Body of pancreas (tissue), 4 donors: ENCODE results near the gene MTERF4. TPM values are rescaled to one million over a fixed set of nuclear protein-coding genes. Genes with fewer than 3 reads are reported as not detected.
A peak's percentile ranks its signal among the peaks of the same experiment; 100 is the strongest.

Source experiments
- ATAC-seq: fragments of 150-250 bp; one replicate; pipeline ENCODE4 v1.9.1; 2016
- DNase-seq, 4 donors: peaks; one replicate each; pipeline ENCODE4 v3.0.0-alpha.2; 2019
- H3K27ac ChIP-seq, 4 donors: fragments of 200-600 bp; sonication (generic); 1 replicate in 3 of 4; 2 replicates in 1 of 4; pipeline versions ENCODE4 v1.5.1 to v1.6.1; 2016 to 2019; ENCODE audit warnings: mild to moderate bottlenecking in 1 of 4, mixed read lengths in 1 of 4, moderate library complexity in 1 of 4
- H3K27me3 ChIP-seq, 2 donors: fragments of 200-600 bp; sonication (generic); one replicate each; pipeline ENCODE4 v1.6.0; 2016; ENCODE audit warnings: mild to moderate bottlenecking in 1 of 2
- H3K36me3 ChIP-seq, 2 donors: fragments of 200-600 bp; sonication (generic); replicated peaks in 1 of 2; 2 replicates each; pipeline ENCODE4 v1.5.1; 2016; ENCODE audit warnings: low read depth in 2 of 2; ENCODE audit not compliant: insufficient read depth in 1 of 2
- H3K4me1 ChIP-seq: fragments of 200-600 bp; sonication (generic); one replicate; pipeline ENCODE4 v1.6.0; 2016
- H3K4me3 ChIP-seq, 2 donors: fragments of 200-600 bp; sonication (generic); 1 replicate in 1 of 2; 2 replicates in 1 of 2; pipeline ENCODE4 v1.5.1; 2016 to 2019
- H3K9me3 ChIP-seq, 3 donors: fragments of 200-600 bp; sonication (generic); 1 replicate in 2 of 3; 2 replicates in 1 of 3; pipeline ENCODE4 v1.5.1; 2016
- CTCF ChIP-seq, 7 experiments: fragments of 450-650 bp in 4 of 7; fragments of 200-600 bp in 3 of 7; sonication (generic) in 3 of 7; IDR thresholded peaks; one replicate each; pipeline ENCODE4 v1.5.1; 2016 to 2019; ENCODE audit warnings: antibody characterized with exemption in 7 of 7
- POLR2A ChIP-seq, 3 donors: fragments of 450-650 bp; IDR thresholded peaks; one replicate each; pipeline ENCODE4 v1.6.1; 2016; ENCODE audit warnings: antibody characterized with exemption in 3 of 3, mild to moderate bottlenecking in 2 of 3
- WGBS, 2 donors: methylation state at CpG; one replicate each; pipeline ENCODE4 v1.1.5; 2017; 5-methylcytosine and 5-hydroxymethylcytosine counted together
- intact Hi-C: fragments of 100-400 bp; cut with DNase I; formaldehyde crosslinking; loops from one replicate; pipeline ENCODE4 v1.15.1; 2023
- total RNA-seq, 2 donors: library from RNA; depleted of rRNA; stranded (reverse); fragments of >200 nt; gene quantifications; one replicate each; pipeline ENCODE4 v1.1.0, GENCODE V29; 2016

MTERF4 gene
- total RNA-seq, 2 donors from 2014 or later: 17.1 to 39.2 TPM

DNA sequence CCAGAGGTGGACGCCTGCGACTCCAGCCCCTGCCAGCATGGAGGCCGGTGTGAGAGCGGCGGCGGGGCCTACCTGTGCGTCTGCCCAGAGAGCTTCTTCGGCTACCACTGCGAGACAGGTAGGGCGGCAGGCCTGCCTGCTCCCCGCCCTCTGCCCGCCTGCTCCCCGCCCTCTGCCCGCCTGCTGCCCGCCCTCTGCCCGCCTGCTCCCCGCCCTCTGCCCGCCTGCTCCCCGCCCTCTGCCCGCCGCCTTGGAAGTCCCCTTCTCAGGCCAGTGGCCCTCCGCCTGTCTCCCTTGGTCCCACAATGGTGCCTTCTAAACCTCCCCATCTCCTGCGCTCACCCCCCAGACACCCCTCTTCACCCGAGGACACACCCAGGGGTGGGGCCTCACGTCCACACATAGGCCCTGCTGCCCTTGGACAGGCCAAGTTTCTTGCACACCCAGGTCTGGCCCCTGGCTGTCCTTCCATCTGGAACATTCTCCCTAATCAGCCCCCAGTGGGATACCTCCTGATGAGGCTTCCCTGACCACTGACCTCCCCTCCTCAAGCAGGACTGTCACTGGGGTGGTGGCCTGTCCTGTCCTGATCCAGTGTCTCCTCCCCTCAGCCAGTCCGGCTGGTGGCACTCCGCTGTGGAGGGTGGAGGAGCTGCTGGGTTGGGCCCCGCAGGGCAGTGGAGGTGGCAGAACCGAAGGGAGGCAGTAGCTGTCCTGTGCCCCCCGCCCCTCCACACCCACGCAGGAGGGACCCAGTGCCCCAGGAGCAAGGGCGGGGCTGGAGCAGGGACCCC is 37.9 kb downstream of the MTERF4 start:
- Histone ChIP-seq H3K27ac (peak overlapping the region in 2 of 4 donors; percentile 58 to 59), H3K27me3 (no peaks in the 10 kb centered on the region), H3K36me3 (no peaks in the 10 kb centered on the region), H3K4me3 (peak overlapping the region in 1 of 2 donors; percentile 0), H3K4me1 (peaks cover 18% of the 10 kb centered on the region), H3K9me3 (no peaks in the 10 kb centered on the region)
- 19 to 33% methylated on average over 10 to 28 of the region's 32 CpGs for WGBS, 2 donors
- ATAC-seq (peak; percentile 86), DNase-seq (peak; percentile 65 to 78 (median 70))
- intact Hi-C loops: no loop called here
- TF ChIP-seq POLR2A (IDR thresholded peaks at IDR 0.05) (peak in 2 of 3 donors; percentile 56 to 74), CTCF (IDR thresholded peaks at IDR 0.05) (no peak)

GRCh38 chr2:241063587-241063986 is 38.5 kb downstream of the MTERF4 start:
- Histone ChIP-seq H3K27ac (peak overlapping the region in 2 of 4 donors; percentile 58 to 59), H3K36me3 (no peaks in the 10 kb centered on the region), H3K4me3 (peak overlapping the region in 1 of 2 donors; percentile 0), H3K9me3 (no peaks in the 10 kb centered on the region), H3K27me3 (no peaks in the 10 kb centered on the region), H3K4me1 (peaks cover 18% of the 10 kb centered on the region)
- DNase-seq (peak in 3 of 4 donors; percentile 21 to 37 (median 33)), ATAC-seq (peak; percentile 43)
- intact Hi-C loops: no loop called here
- 27 to 47% methylated on average over 2 to 8 of the region's 8 CpGs for WGBS, 2 donors
- TF ChIP-seq POLR2A (IDR thresholded peaks at IDR 0.05) (no peak), CTCF (IDR thresholded peaks at IDR 0.05) (peak in 1 of 7 experiments; percentile 31)

DNA sequence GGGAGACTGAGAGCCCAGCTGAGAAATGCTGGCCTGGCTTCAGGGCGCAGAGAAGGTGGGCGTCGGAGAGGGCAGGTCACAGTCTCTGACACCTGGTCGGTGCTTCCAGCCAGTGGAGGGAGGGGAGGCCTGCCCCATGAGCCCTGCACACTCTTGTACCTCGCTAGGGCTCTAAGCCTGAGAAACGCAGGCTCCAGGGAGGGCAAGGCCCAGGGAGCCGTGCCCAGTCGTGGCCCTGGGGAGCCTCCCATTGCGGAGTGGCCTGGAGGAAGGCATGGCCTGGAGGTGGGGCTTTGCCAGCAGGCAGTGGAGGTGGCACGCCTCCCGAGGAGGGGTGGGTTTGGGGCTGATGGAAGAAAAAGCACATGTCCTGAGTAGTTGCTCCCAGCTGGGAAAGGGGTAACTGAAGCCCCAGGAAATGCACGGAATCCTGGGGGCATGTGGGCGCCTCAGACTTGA is 39.0 kb downstream of the MTERF4 start:
- 46 to 49% methylated on average over 8 to 13 of the region's 13 CpGs for WGBS, 2 donors
- Histone ChIP-seq H3K27me3 (no peaks in the 10 kb centered on the region), H3K4me3 (no peak overlapping the region), H3K4me1 (peaks cover 18% of the 10 kb centered on the region), H3K27ac (peak overlapping the region in 1 of 4 donors; percentile 39), H3K9me3 (no peaks in the 10 kb centered on the region), H3K36me3 (no peaks in the 10 kb centered on the region)
- DNase-seq: peak in 1 of 4 donors; percentile 23
- TF ChIP-seq CTCF (IDR thresholded peaks at IDR 0.05) (no peak), POLR2A (IDR thresholded peaks at IDR 0.05) (no peak)
- intact Hi-C loops: no loop called here
- ATAC-seq: no peak

DNA sequence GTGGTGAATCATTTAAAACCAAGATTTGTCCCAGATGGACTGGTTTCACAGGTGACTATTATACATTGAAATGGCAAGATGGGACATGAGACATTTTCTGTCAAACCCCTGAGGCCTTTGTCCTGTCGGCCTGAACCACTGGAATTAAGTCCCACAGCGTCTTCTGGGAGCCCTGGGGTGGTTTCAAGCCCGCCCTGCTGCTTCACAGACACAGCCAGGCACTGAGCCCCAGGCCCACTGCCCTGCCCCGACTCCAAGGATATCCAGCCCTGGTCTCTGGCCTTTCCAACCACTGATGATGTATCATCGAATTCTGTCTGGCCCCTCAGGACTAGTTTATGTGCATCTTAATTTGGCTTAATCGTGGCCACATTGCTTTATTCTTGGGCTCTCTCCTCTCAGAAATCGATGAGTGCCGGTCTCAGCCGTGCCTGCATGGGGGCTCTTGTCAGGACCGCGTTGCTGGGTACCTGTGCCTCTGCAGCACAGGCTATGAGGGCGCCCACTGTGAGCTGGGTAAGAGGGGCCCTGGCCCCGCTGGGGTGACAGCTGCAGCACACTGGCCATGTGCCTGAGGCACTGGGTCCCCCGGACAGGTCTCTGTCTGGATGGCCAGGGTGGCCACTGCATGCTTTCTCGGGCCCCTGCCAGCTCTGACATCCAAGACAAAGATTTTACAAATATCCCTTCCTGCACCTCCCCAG is 39.5 kb downstream of the MTERF4 start:
- Histone ChIP-seq H3K4me1 (peaks cover 18% of the 10 kb centered on the region), H3K4me3 (no peak overlapping the region), H3K36me3 (no peaks in the 10 kb centered on the region), H3K27me3 (no peaks in the 10 kb centered on the region), H3K27ac (peak overlapping the region in 1 of 4 donors; percentile 39), H3K9me3 (no peaks in the 10 kb centered on the region)
- intact Hi-C loops: no loop called here
- DNase-seq (peak in 1 of 4 donors; percentile 10), ATAC-seq (no peak)
- TF ChIP-seq POLR2A (IDR thresholded peaks at IDR 0.05) (no peak), CTCF (IDR thresholded peaks at IDR 0.05) (no peak)
- WGBS, 2 donors: 77 to 80% methylated on average over 12 to 14 of the region's 15 CpGs
